PC-9 (cell line): ENCODE results near the gene ITCH.

ENCODE experiments used
- CTCF ChIP-seq: fragments of 200-600 bp; sonication (generic); conservative IDR thresholded peaks from 2 replicates; pipeline ENCODE4 v1.6.1; 2017; ENCODE audit warnings: mixed run types, antibody characterized with exemption, mild to moderate bottlenecking, moderate library complexity
- EZH2 ChIP-seq: fragments of 200-600 bp; sonication (generic); IDR thresholded peaks from 2 replicates; pipeline ENCODE4 v1.8.0; 2017; ENCODE audit warnings: antibody characterized with exemption, low read depth

DNA sequence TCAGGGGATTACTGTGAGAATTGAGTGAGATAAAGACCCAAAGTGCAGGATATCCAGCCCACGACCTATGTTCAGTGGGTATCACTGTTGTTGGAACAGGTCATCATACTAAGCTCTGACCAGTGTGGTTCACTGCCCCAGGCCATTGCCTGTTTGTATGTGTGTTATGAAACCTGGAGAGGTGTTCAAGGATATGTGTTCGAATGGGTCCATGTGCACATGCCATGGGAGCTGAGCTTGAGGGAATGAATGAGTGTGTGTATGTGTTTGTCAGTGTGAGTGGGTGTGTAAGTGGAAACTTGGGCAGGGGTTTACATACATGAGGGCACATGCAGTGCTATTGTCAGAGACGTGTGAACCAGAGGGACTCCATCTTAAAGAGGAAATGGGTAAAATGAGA lies 42.2 kb upstream of the ITCH start:
- TF ChIP-seq CTCF, result no peak
- TF ChIP-seq EZH2, result no peak
